GM12892 (cell line): ENCODE data around the gene C11orf16.

Experiments used
- POLR2A ChIP-seq: IDR thresholded peaks from 2 replicates; pipeline ENCODE4 v1.6.1; 2011; ENCODE audit warnings: low read depth, low read length, control low read depth
- POLR2AphosphoS5 ChIP-seq: IDR thresholded peaks from 2 replicates; pipeline ENCODE4 v1.6.1; 2011; ENCODE audit warnings: low read depth, low read length, control low read depth
- TAF1 ChIP-seq: IDR thresholded peaks from 2 replicates; pipeline ENCODE4 v1.6.1; 2011; ENCODE audit warnings: low read depth, mild to moderate bottlenecking, control low read depth, low read length, borderline replicate concordance

DNA sequence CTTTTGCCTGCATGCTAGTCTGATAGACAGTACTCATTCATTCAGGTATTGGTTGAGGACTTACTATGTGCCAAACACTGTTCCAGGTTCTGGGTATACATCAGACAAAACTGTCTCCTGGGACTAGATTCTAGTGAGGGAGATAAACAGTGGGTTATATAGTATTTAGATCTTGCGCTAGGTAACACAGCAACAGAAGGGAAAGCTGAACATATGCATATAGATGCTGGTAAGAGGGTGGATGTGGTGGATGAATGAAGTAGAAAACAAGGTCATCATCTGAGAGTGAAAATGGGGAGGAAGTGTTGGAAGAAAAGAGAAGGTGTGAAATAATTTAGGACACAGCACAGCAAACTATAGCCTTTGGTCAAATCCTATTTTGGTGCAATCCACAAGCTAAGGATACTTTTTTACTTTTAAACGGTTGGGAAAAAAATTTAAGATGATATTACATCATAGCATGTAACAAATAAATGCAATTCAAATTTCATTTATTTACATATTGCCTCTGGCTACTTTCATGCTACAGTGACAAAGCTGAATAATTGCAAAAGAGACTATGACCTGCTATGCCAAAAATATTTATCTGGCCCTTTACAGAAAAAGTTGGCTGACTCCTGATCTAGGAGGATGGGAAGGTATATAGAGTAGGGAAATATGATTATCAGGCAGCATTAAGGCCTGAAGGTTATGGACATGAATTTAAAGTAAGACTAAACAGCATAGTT lies 38.6 kb upstream of the C11orf16 start:
- TF ChIP-seq POLR2AphosphoS5 (no peak), POLR2A (no peak), TAF1 (no peak)
